Epidermal melanocyte (primary cell): ENCODE results near the gene MC2R.

Experiments
- DNase-seq: peaks from one replicate; pipeline ENCODE4 v3.0.0; 2011; ENCODE audit warnings: low spot score; ENCODE audit not compliant: insufficient read length

MC2R gene

DNA sequence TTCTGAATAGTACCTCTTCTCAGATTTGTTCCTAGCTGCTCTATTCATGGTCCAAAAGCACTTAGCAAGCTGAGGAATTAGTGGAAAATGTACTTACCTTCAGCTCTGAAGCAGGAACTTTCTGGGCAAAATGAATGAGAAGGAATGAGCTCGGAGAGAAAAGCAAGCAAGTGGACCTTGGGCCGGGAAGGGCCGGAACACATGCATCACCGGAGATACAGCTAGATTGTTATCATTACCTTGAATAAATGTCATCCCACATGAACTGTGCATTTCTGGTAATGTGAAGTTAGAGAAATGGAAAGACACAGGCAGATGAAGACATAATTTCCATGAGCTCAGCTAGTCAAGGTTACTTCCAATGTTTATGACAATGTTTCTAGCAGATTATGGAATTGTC is at the start of gene MC2R:
TSS of gene MC2R (minus strand) at position 146 of the 400 bp plus-strand sequence. CDS start 30,018 bp downstream, outside the sequence.
- no peak for DNase-seq

DNA sequence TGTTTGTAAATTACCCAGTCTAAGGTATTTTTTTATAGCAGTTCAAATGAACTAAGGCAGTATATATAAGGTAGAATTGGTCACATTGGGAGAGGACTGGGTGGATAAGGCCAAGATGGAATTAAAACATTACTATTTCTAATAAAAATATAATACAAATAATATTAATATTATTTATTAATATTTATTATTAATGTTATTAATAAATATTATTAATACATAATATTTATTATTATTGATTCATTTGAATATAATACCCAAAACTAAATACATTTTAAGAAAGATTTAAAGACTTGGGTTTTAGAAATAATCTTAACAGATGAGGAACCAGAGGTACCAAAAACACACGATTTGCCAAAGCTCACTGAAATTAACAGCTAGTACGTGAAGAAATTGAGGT is 30.5 kb upstream of the MC2R start:
- no peak for DNase-seq

DNA sequence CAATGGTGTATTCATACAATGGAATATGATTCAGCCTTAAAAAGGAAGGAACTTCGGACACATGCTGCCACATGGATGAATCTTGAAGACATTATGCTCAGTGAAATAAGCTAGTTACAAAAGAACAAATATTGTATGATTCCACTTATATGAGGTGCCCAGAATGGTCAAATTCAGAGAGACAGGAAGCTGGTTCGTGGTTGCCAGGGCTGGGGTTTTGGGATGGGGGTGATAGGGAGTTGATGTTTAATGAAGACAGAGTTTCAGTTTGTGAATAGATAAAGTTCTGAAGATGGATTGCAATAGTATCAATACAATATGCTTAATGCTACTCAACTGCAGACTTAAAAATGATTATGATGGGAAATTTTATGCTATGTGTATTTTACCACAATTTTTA is 28.0 kb upstream of the MC2R start:
- no peak for DNase-seq

DNA sequence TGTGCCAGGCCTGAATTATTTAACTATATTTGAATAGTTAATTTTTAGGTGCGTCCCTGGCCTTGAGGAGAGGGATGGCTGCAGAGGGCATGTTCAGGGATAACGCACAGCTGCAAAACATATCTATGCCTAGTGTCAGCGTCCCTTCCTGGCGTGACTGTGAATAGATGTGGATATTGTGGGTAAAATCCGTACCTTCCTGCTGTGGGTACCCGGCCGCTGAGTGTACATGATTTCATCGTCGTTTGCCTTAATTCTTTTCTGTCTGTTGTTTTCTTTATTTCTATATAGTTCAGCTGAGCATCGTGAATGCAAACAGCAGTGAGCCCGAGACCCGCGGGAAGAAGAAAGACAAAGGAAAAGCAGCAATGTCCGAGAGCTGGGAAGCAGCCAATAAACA is 25.0 kb upstream of the MC2R start:
- DNase-seq: no peak

DNA sequence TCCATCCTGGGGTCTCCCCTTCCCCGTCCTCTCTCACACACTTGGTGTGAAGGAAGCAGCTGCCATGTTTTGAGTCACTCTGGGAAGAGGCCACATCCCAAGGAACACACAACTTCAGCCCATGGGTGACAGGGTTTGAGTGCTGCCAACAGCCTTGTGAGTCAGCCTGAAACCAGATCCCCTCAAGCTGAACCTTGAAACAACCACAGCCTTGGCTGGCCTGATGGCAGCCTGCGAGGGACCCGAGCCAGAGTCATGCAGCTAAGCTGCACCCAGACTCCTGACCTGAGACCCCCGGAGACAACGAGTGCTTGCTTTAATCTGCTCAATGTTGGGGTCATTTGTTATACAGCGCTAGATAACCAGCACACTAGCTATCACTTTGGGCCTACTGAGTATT is 19.3 kb upstream of the MC2R start:
- DNase-seq: no peak

DNA sequence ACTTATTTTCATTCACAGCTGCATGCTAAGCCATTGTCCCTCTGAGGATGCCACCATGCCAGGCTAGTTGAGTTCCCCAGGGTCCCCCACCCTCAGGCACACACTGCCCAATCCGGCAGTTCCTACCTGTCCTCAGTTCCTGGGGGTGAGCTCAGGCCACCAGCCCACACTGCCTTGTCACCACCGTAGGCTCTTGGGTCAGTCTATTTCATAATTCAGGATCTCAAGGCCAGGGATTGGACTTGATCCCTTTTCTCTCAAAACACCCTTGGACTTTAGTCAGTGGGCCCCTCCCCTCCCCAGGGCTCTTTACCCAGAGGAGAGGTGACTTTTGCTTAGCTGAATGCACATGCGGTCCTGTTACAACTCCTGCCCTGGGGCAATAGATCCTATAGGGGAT is 18.7 kb upstream of the MC2R start:
- no peak for DNase-seq

DNA sequence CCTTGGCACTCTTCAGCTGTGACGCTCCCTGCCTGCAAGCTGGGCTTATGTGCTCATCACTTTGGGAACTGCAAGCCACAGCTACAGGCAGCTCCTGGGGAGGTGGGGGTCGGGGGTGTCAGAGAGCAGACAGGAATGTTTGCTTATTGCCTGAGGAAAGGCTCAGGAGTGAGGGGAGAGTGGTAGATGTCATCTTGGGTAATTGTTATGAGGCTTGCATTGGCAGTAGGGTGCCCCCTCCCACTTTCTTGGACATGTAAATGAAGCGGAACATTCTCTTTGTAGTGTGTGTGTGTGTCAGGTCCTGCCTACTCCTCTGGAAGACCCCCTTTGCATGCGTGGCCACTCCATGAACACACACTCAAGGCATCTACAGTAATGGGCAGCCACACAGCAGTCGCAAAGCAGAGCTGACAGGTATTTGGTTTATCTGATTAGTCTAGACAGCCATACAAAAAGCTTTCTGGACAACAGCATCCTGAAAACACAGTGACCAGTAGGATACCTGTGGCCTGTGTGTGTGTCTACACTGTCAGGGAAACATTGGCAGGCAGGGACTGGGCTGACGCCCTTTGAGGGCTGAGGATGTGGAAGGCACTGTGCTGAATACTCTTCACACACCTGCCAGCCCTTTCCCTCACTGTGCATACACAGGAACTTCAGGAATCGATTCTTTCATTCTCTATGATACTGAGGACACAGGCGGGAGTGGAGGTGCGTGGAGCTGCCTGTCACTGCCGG is 17.1 kb upstream of the MC2R start:
- no peak for DNase-seq

DNA sequence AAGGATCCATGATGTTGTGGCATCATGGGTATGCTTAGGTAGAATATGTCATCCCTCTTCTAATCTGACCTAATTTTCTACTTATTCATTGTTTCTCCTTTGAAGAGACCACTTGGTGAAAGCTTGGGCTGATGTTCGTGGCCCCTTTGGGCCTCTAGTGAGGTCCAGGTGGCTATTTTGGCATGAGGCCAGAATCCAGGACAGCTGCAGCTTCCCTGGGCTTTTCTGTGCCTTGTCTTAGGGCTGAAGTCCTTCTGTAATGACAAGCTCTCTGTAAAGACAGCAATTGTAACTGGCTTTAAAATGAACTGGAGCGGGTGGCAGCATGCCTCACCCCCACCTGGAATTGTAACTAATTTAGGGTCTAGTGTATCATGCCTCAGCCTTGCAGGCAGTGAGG is 15.6 kb upstream of the MC2R start:
- DNase-seq: no peak

DNA sequence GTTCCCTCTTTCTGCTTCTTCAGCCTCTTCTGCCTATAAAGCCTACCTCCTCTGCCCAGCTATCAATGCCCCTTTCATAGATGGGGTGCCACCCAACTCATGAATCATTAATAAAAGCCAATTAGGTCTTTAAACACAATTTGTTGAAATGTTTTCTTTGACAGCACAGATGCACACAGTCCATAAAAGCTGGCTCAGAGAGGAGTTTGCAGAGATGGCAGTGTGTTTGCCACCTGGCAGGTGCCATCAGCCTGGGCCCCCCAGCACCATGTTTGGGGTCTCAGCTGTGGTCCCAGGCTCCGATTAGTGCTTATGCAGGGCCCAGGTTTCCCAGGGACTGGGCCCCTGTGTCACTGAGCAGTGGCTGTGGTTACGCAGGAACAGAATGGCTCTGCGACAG is 7.9 kb upstream of the MC2R start:
- DNase-seq: no peak

DNA sequence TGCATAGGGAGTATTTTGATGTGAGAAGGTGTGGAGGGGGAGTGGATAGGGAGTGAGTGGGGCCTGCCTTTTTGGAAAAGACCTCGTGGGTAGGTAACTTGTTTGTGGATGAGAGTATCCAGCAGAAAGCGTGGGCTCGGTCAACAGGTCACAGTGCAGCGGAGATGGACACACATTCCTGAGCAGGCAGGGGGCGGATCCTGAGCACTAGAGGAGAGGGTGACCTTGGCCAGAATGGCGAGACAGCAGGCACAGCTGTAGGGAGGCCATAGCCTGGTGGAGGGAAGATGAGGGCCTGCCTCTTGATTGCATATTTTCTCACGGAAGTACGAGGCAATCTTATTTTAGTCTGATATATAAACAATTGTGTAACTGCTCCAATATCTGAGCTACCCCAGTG is 3.6 kb upstream of the MC2R start:
- no peak for DNase-seq

DNA sequence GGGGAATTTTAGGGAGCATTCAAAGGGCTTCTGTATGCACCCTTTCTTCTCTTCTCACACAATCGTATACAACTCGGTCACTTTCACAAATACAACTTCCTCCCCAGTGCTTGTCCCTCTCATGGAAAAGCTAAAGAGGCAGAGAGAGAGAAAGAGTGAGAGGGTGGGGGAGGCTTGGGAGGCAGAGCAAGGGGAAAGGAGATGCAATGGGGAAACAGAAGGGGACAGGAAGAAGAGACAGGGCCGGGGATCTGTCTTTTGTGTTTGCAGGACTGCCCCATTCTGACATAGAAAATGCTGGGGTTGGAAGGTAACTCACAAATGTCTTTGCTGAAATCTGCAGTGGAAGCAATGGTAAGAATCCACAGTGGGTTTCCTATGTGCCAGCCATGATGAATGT is 2.1 kb upstream of the MC2R start:
- DNase-seq: no peak

DNA sequence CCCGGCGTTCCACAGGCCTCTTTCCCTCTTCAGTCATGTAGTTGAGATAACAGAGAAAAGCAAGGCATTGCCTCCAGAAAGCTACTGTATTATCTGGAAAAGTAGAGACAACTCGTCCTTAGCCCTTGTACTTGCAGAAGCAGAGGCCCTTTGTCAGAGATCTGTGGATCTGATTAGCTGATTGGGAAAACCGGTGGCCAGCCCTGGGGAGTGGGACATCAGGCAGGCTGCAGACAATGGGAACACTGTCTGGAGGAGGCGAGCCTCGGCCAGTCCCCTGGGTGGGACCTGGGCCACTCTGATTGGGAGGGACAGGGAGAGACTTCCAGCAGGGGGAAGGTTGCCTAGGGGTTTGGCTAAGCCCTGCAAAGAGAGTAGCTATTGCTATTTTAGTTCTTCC is 1.2 kb upstream of the MC2R start:
- DNase-seq: no peak

DNA sequence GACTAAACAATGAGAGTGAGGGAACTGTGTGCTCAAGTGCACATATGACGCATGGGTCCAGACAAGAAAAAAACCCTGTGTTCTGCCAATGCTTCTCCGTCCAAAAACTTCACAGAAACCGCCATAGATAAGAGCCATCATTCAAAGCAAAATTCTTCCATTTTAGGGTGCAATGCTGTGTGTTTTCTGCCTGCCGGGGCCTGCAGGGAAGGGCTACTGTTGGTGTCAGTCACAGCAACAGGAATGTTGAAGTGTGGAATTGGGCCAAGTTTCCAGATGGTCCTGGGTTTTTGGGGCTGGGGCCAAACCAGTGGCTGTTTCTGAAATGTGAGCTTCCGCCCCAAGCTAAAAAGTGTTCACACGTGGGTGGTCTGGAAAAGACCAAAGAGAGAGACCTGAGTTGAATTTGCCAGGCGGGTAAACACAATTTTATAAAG is 677 bp upstream of the MC2R start:
- DNase-seq: no peak

DNA sequence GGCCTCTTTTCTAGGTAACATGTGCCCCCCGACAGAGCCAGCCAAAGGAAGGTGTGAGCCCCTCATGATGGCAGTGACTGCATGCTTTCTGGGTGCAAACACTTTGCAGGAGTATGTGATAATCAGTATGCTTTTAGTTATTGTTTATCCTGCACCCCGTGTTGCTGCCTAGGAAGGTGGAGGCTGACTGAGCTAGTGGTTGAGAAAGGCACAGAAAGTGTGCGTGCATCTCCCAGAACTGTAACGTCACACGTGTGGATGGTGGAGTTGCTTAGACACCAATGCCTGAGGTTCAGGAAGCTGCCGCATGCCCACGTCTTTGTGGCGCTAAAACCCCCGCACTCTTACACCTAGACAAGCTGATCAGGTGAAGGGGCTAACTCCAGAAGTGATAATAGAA is 580 bp downstream of the MC2R start:
- no peak for DNase-seq

DNA sequence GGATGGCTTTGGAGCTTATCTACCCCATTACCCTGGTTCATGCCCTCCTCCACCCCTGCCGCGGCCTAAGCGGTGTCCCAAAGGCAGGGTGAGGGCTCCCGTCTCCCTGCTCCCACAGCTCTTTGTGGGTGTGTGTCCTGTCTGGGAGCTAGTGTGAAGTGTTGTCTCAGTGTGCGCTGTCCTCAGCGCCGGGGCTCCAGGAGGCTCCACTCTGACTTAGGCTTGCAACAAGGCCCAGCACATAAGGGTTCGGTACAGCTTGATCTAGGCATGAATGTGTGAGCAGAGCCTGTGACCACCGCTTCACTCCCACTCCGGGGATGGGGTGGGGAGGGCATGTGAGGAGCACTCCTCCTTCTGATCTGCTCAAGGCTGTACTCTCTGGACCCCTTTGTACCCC is 1.2 kb downstream of the MC2R start:
- no peak for DNase-seq

DNA sequence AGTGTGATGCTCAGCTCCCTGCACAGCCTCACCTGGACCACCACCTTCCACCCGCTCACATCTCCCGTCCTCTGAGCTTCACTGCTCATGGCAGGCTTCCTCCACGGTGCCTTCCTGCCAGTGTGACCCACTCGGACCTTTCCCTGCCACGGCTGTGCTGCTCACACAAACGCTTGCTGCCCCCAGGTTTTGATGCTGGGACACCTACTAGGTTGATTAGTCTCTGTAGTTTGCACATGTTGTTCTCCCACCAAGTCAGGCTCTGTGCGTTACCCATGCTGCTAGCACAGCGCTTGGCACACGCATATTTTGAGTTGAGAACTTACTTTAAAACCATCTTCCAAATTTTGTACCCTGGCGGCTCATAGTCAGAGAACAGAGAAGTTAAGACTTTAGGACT is 2.1 kb downstream of the MC2R start:
- no peak for DNase-seq

DNA sequence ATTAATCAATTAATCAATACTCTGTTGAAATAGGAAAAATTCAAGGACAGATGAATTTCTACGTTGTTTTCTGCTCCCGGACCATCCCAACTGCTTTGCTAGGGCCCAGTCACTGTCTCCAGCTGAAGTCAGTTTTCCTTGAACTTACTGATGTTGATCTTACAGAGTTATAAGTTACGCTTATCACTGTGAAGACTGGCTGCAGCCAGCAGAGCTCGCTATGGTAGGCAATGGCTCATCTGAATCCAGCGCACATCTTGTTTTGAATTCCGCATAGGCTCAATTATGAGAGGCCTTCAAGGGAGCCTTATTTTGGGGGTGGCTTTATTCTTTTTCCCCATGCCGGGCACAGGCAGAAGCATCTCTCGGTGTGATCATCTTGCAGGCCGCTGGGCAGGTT is 2.7 kb downstream of the MC2R start:
- DNase-seq: no peak

DNA sequence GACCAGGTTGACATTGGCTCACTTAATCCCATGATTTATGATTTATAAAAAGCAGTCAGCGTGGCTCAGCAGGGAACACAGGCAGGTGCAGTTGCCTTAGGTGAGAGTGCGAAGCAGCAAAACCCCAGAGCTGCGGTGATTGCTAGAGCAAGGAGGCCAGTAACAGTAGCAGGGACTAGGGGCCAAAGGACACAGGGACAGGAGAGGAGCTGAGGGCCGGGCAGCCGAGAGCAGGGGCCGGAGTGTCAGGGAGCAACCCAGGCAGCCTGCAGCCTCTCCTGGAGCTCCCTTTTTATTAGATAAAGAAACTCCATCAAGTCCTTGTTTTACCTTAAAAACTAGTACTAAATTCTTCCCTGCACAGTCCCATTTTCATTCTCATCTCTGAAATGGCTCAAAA is 4.3 kb downstream of the MC2R start:
- no peak for DNase-seq

DNA sequence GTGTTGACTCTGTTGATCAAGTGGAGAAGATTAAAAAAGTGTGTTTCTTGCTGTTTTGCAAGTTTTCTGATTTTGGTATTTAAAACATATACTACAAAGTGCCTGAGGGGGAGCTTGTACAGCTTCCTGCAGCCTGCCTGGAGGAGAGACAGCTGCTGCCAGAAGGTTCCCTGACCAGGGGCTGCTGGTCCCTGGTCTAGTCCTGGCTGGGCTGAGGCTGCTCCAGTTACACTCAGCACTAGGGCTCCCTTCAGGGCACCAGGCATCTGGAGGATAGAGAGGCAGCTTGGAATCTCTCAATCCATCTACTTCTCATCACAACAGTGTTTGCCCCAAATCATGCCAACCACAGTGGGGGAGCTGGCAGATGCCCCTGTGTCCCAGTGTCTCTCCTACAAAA is 4.8 kb downstream of the MC2R start:
- DNase-seq: no peak

DNA sequence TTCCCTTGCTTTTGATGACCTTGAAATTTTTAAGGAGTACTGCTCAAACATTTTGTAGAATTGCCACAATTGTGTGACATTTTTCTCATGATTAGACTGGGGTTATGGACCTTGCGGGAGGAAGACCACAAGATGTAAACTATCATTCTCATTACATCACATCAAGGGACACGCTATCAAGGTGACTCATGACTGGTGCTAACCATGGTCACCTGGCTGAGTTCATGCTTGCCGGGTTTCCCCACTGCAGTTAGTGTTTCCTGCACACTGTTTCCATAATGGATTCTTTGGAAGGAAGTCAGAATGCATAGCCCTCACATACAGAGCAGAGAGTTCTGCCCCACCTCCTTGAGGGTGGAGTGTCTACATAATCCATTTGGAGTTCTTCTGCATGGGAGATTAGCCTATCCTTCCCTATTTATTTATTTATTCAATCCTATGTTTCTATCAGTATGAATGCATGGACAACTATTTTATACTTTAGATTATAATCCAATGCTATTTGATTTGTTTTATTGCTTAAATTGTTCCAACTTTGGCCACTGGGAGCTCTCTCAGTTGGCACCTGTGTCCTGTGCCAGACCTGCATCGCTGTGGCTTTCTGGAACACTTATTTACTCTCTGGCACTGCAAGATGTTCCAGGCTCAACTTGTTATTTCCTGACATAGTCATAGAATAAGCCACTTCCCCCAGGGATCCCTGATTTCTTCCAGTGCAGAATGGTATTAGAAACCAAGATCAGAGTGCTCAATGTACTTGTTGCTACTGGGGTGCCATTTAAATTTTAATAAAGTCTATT is 6.0 kb downstream of the MC2R start:
- DNase-seq: no peak

DNA sequence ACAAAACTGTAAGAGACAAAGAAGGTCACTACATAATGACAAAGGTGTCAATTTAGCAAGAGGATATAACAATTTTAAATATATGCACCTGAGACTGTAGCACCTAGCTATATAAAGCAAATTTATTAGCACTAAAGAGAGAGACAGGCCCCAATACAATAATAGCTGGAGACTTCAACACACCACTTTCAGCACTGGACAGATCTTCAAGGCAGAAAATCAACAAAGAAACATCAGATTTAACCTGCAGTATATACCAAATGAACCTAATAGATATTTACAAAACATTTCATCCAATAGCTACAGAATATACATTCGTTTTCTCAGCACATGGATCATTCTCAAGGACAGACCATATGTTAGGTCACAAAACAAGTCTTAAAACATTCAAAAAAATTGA is 14.7 kb downstream of the MC2R start:
- no peak for DNase-seq

DNA sequence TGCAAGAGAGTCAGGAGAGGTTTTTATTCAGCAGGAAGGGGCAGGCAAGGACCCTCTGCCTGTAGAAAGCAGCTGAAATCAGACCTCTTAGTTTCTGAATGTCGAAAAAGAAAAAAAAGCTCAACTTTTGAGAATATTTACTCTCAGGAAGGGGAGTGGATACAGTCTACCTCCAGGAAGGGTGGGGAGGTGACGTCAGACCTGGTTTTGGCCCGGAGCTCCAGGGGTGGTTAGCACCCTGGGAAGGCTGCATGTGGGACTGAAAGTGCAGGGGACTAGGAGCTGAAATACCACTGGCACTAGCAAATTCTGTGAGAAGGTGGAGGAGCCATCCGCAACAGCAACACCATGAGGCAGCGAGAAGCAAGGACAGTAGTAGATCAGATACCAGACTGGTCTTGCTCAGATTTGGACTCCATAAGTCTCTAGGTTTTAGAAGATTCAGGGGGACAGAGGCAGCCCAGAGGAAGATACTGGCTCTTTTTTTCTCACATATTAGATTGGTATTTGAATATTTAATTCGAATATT is 19.8 kb downstream of the MC2R start:
- no peak for DNase-seq

DNA sequence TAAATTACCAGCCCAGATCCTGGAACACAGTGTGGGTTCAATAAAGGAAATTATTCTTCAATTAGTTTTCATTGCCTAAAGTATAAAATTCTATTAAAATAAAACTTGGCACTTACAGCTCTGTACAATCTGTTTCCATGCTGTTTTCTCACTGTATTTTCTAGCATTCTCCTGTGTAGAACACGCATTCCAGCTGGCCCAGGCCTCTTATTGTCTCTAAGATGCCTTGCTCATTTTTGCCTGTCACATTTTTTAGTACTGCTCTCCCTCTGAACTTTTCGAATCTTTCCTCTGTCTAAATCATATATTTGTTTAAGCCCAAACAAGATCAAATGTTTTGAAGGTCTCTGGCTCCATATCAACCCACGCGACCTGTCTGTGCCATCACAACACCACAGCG is 20.8 kb downstream of the MC2R start:
- no peak for DNase-seq
